ENCODE measurements around the gene GIMAP7. TPM values are rescaled to one million over a fixed set of nuclear protein-coding genes. Genes with fewer than 3 reads are reported as not detected.
"Not testable (repeated sequence)": the region's sequence is repeated elsewhere in the genome, so short reads cannot be mapped to it uniquely, and the experiment has no call there.

Gene GIMAP7
- 8.2 TPM for total RNA-seq

GRCh38 chr7:150514748-150515222, at the start of gene GIMAP7:
Gene GIMAP7, plus strand, starts transcription at chr7:150514872. Its CDS starts 5,103 bp downstream, at chr7:150519975.
- DNase-seq, result no peak

GRCh38 chr7:150464962-150465361, 49.7 kb upstream of the GIMAP7 start:
- no peak for DNase-seq

- DNase-seq, result no peak
Measured at GRCh38 chr7:150465414-150465813, 49.3 kb upstream of the GIMAP7 start.

- no peak for DNase-seq
Measured at GRCh38 chr7:150466477-150466876, 48.2 kb upstream of the GIMAP7 start.

- no peak for DNase-seq
Measured at GRCh38 chr7:150468241-150468640, 46.4 kb upstream of the GIMAP7 start.

GRCh38 chr7:150471886-150472285, 42.8 kb upstream of the GIMAP7 start:
- no peak for DNase-seq

- DNase-seq, result no peak
Measured at GRCh38 chr7:150473902-150474301, 40.8 kb upstream of the GIMAP7 start.

- no peak for DNase-seq
Measured at GRCh38 chr7:150476285-150476684, 38.4 kb upstream of the GIMAP7 start.

GRCh38 chr7:150476819-150477631, 37.6 kb upstream of the GIMAP7 start:
- no peak for DNase-seq

- no peak for DNase-seq
Measured at GRCh38 chr7:150479023-150479716, 35.5 kb upstream of the GIMAP7 start.

- no peak for DNase-seq
Measured at GRCh38 chr7:150481186-150481920, 33.3 kb upstream of the GIMAP7 start.

- DNase-seq, result no peak
Measured at GRCh38 chr7:150481922-150482321, 32.8 kb upstream of the GIMAP7 start.

GRCh38 chr7:150483514-150483913, 31.2 kb upstream of the GIMAP7 start:
- DNase-seq, result not testable (repeated sequence)

- DNase-seq, result not testable (repeated sequence)
Measured at GRCh38 chr7:150484071-150484470, 30.6 kb upstream of the GIMAP7 start.

GRCh38 chr7:150487625-150488024, 27.0 kb upstream of the GIMAP7 start:
- DNase-seq, result no peak

- no peak for DNase-seq
Measured at GRCh38 chr7:150489782-150490181, 24.9 kb upstream of the GIMAP7 start.

GRCh38 chr7:150493442-150493841, 21.2 kb upstream of the GIMAP7 start:
- DNase-seq, result not testable (repeated sequence)

- no peak for DNase-seq
Measured at GRCh38 chr7:150502519-150502918, 12.2 kb upstream of the GIMAP7 start.

GRCh38 chr7:150503155-150503554, 11.5 kb upstream of the GIMAP7 start:
- no peak for DNase-seq

- no peak for DNase-seq
Measured at GRCh38 chr7:150503581-150503980, 11.1 kb upstream of the GIMAP7 start.

- no peak for DNase-seq
Measured at GRCh38 chr7:150507947-150508602, 6.6 kb upstream of the GIMAP7 start.

- no peak for DNase-seq
Measured at GRCh38 chr7:150511048-150511447, 3.6 kb upstream of the GIMAP7 start.
